HepG2 (cell line): ENCODE results near the gene NMT2. TPM values are rescaled to one million over a fixed set of nuclear protein-coding genes. Genes with fewer than 3 reads are reported as not detected.

Experiments used
- ATAC-seq: fragments of 200-7000 bp; cut with Tn5 transposase; 3 replicates; pipeline ENCODE4 v1.9.1; 2020; ENCODE audit warnings: mild to moderate bottlenecking, moderate library complexity
- BruUV-seq: library from RNA; stranded (reverse); fragments of 400-500 nt; replicated peaks from 2 replicates; lab custom pipeline; 2021; lab: Mats Ljungman, UMichigan
- CTCF ChIA-PET: fragments of 300-600 bp; formaldehyde crosslinking; extraction: SDS; loops from one replicate; lab custom pipeline; 2021; ENCODE audit warnings: low total read pairs, inconsistent platforms, low intra/inter-chr PET ratio; lab: Yijun Ruan, JAX
- POLR2A ChIA-PET: fragments of 350-600 bp; sonication (Branson Sonifier 250); formaldehyde crosslinking; loops from one replicate; lab custom pipeline; 2020; ENCODE audit warnings: antibody characterized with exemption, inconsistent platforms; lab: Yijun Ruan, JAX
- DNase-seq: peaks from one replicate; pipeline ENCODE4 v3.0.0-alpha.2; 2015; ENCODE audit warnings: low spot score
- FAIRE-seq: peaks from 3 replicates; lab custom pipeline; 2011; peaks lifted over from hg19 to GRCh38; lab: Jason Lieb, UNC
- H2AFZ ChIP-seq: one replicate; pipeline ENCODE4 v1.6.1; 2011; ENCODE audit warnings: low read length, inconsistent platforms
- H3K27ac ChIP-seq: fragments of 300-600 bp; 3 replicates; pipeline ENCODE4 v1.8.0; 2011; ENCODE audit warnings: mixed run types, mild to moderate bottlenecking, mixed read lengths, low read length, inconsistent platforms; ENCODE audit not compliant: insufficient read depth; ENCODE audit errors: extremely low read length
- H3K27me3 ChIP-seq, 2 experiments: fragments of 200-600 bp in 1 of 2; 2 replicates in 1 of 2; 3 replicates in 1 of 2; pipeline versions ENCODE4 v1.6.0 to v1.8.0; 2011; ENCODE audit warnings: low read length in 2 of 2, mild to moderate bottlenecking in 2 of 2, moderate library complexity in 2 of 2, inconsistent platforms in 1 of 2; ENCODE audit not compliant: insufficient read depth in 2 of 2, control insufficient read depth in 1 of 2
- H3K36me3 ChIP-seq, 2 experiments: fragments of 200-600 bp in 1 of 2; replicated peaks in 1 of 2; 2 replicates in 1 of 2; 3 replicates in 1 of 2; pipeline versions ENCODE4 v1.5.1 to v1.8.0; 2011; ENCODE audit warnings: low read length in 2 of 2, inconsistent platforms in 1 of 2; ENCODE audit not compliant: insufficient read depth in 2 of 2, control insufficient read depth in 1 of 2
- H3K4me1 ChIP-seq: 2 replicates; pipeline ENCODE4 v1.5.1; 2012; ENCODE audit warnings: low read length, inconsistent platforms; ENCODE audit not compliant: insufficient read depth
- H3K4me2 ChIP-seq: 2 replicates; pipeline ENCODE4 v1.6.0; 2011; ENCODE audit warnings: low read depth, low read length, inconsistent platforms
- H3K4me3 ChIP-seq, 3 experiments: fragments of 200-600 bp in 1 of 3; sonication (generic), shearing (Covaris generic) in 1 of 3; replicated peaks in 1 of 3; 2 replicates each; pipeline ENCODE4 v1.5.1; 2011 to 2016; ENCODE audit warnings: low read length in 3 of 3, inconsistent platforms in 2 of 3, low read depth in 2 of 3, mild to moderate bottlenecking in 2 of 3, control low read depth in 1 of 3, mixed read lengths in 1 of 3; ENCODE audit not compliant: insufficient read depth in 1 of 3
- H3K79me2 ChIP-seq: one replicate; pipeline ENCODE4 v1.6.1; 2011; ENCODE audit warnings: low read length, inconsistent platforms; ENCODE audit not compliant: insufficient read depth
- H3K9ac ChIP-seq: 2 replicates; pipeline ENCODE4 v1.6.0; 2011; ENCODE audit warnings: mild to moderate bottlenecking, low read depth, low read length, inconsistent platforms; ENCODE audit not compliant: insufficient read depth
- H3K9me3 ChIP-seq: 2 replicates; pipeline ENCODE4 v1.5.1; 2012; ENCODE audit warnings: mild to moderate bottlenecking, low read length
- H4K20me1 ChIP-seq: 2 replicates; pipeline ENCODE4 v1.6.0; 2011; ENCODE audit warnings: inconsistent platforms, mild to moderate bottlenecking, low read length, moderate library complexity; ENCODE audit not compliant: insufficient read depth
- ARID3A ChIP-seq: IDR thresholded peaks from 2 replicates; pipeline ENCODE4 v1.6.1; 2012; ENCODE audit warnings: low read depth, low read length, improper control_type of control experiment
- ATRX ChIP-seq: sonication (generic); formaldehyde crosslinking; IDR thresholded peaks from 2 replicates; pipeline ENCODE4 v1.4.0; 2020; ENCODE audit warnings: missing genetic modification reagents, borderline replicate concordance
- CEBPB ChIP-seq: IDR thresholded peaks from 2 replicates; pipeline ENCODE4 v1.6.1; 2011; ENCODE audit warnings: low read depth, low read length, improper control_type of control experiment, borderline replicate concordance
- CREB3 ChIP-seq: sonication (generic); formaldehyde crosslinking; IDR thresholded peaks from 2 replicates; pipeline ENCODE4 v1.5.0; 2020; ENCODE audit warnings: missing genetic modification reagents
- HINFP ChIP-seq: sonication (generic); formaldehyde crosslinking; IDR thresholded peaks from 2 replicates; pipeline ENCODE4 v1.4.0; 2020; ENCODE audit warnings: low read depth, mild to moderate bottlenecking, missing genetic modification reagents
- LCORL ChIP-seq, 2 experiments: fragments of 450-650 bp in 1 of 2; sonication (generic) in 1 of 2; formaldehyde crosslinking in 1 of 2; IDR thresholded peaks; 2 replicates each; pipeline versions ENCODE4 v1.5.0 to v1.6.1; 2017 to 2020; ENCODE audit warnings: antibody characterized with exemption in 1 of 2, missing genetic modification reagents in 1 of 2
- MEIS2 ChIP-seq: sonication (generic); formaldehyde crosslinking; IDR thresholded peaks from 2 replicates; pipeline ENCODE4 v1.9.0; 2021; ENCODE audit warnings: mild to moderate bottlenecking, missing genetic modification reagents
- PLRG1 ChIP-seq: fragments of 450-650 bp; conservative IDR thresholded peaks from 2 replicates; pipeline ENCODE4 v1.6.1; 2016
- RARG ChIP-seq: sonication (generic); formaldehyde crosslinking; IDR thresholded peaks from 2 replicates; pipeline ENCODE4 v1.4.0; 2020; ENCODE audit warnings: low read depth, mild to moderate bottlenecking, missing genetic modification reagents
- SP140L ChIP-seq: sonication (generic); formaldehyde crosslinking; IDR thresholded peaks from 2 replicates; pipeline ENCODE4 v1.4.0; 2020; ENCODE audit warnings: missing genetic modification reagents, borderline replicate concordance
- SRSF1 ChIP-seq: fragments of 200-400 bp; formaldehyde crosslinking; optimal IDR thresholded peaks from 2 replicates; pipeline ENCODE3; 2017; ENCODE audit warnings: mild to moderate bottlenecking, low read depth, low read length, moderate library complexity
- ZBTB4 ChIP-seq: sonication (generic); formaldehyde crosslinking; IDR thresholded peaks from 2 replicates; pipeline ENCODE4 v1.4.0; 2020; ENCODE audit warnings: missing genetic modification reagents, mild to moderate bottlenecking, borderline replicate concordance
- ZKSCAN1 ChIP-seq: fragments of 150-350 bp; IDR thresholded peaks from 2 replicates; pipeline ENCODE4 v1.6.1; 2014; ENCODE audit warnings: low read length
- ZNF335 ChIP-seq: sonication (generic); formaldehyde crosslinking; IDR thresholded peaks from 2 replicates; pipeline ENCODE4 v1.4.0; 2020; ENCODE audit warnings: missing genetic modification reagents
- ZNF883 ChIP-seq: sonication (generic); formaldehyde crosslinking; IDR thresholded peaks from 2 replicates; pipeline ENCODE4 v1.5.1; 2020; ENCODE audit warnings: mild to moderate bottlenecking, missing genetic modification reagents; ENCODE audit errors: not compliant biosample characterization
- ZSCAN20 ChIP-seq: sonication (generic); formaldehyde crosslinking; IDR thresholded peaks from 2 replicates; pipeline ENCODE4 v1.4.0; 2020; ENCODE audit warnings: missing genetic modification reagents, mild to moderate bottlenecking, borderline replicate concordance
- WGBS: methylation state at CpG from one replicate; pipeline ENCODE4 v1.1.6; 2017; ENCODE audit warnings: low lambda C conversion rate; 5-methylcytosine and 5-hydroxymethylcytosine counted together
- in situ Hi-C: cut with HindIII; loops from 2 replicates; pipeline ENCODE4 v1.10.0; 2017; ENCODE audit warnings: low pct_unique_long_range_greater_than_20kb; ENCODE audit not compliant: extremely low pct_ligation_motif_present
- intact Hi-C: fragments of 100-400 bp; cut with micrococcal nuclease; formaldehyde crosslinking; loops from one replicate; pipeline ENCODE4 v1.10.0; 2022; ENCODE audit not compliant: unreplicated experiment
- polyA plus RNA-seq, 8 experiments: library from polyadenylated mRNA; depleted of rRNA in 3 of 8; stranded (reverse) in 7 of 8; unstranded in 1 of 8; fragments of >200 nt; fragmentation: Illumina TruSeq in 4 of 8; extraction: Trizol in 4 of 8; gene quantifications; 2 replicates each; pipeline versions ENCODE4 v1.2.1 to v1.2.3, GENCODE V29; 2011 to 2016; ENCODE audit warnings: low read depth in 4 of 8, missing spikeins in 1 of 8, mixed read lengths in 1 of 8; ENCODE audit not compliant: insufficient read depth in 1 of 8
- total RNA-seq, 5 experiments: library from RNA; depleted of rRNA; stranded (reverse); fragments of >200 nt; fragmentation: Illumina TruSeq; extraction: Trizol; gene quantifications; 2 replicates each; pipeline ENCODE4 v1.2.3, GENCODE V29; 2016; ENCODE audit warnings: low read depth in 1 of 5

The NMT2 gene
- total and polyA plus RNA-seq, 2 of the 13 experiments (the other 11 are each of a cell fraction or from before 2014, with no cell fraction given): 10.1 to 23.8 TPM

GRCh38 chr10:15169555-15170401 lies 1.3 kb upstream of the NMT2 start:
- ChIA-PET CTCF (no interaction called here), POLR2A (interaction anchor here (1.1 to 2.3 kb wide), 6 partner anchors 8 to 292 kb away, joined by 3 to 17 read pairs (median 8); partner anchors contain the start of gene SUV39H2)
- H2AFZ ChIP-seq: peak overlapping the region; percentile 62
- TF ChIP-seq ATRX (CRISPR knock-in tag) (no peak), ZBTB4 (CRISPR knock-in tag) (no peak), ZNF883 (CRISPR knock-in tag) (peak; percentile 27), CREB3 (CRISPR knock-in tag) (no peak), SRSF1 (no peak), SP140L (no peak), ARID3A (no peak), HINFP (CRISPR knock-in tag) (no peak), LCORL (IDR thresholded peaks at IDR 0.05) (no peak), LCORL (CRISPR knock-in tag; IDR thresholded peaks at IDR 0.05) (no peak), CEBPB (no peak), MEIS2 (no peak), PLRG1 (no peak), RARG (no peak), ZKSCAN1 (no peak), ZNF335 (no peak), ZSCAN20 (CRISPR knock-in tag) (no peak)

More at GRCh38 chr10:15169555-15170401, 1.3 kb upstream of the NMT2 start:
- 3% methylated on average over 16 of the region's 16 CpGs for WGBS
- Histone ChIP-seq H3K27me3 (no peaks in the 10 kb centered on the region), H3K4me3 (peak overlapping the region; percentile 62 to 65 (median 62)), H4K20me1 (no peaks in the 10 kb centered on the region), H3K79me2 (peaks cover 32% of the 10 kb centered on the region), H3K27ac (peak overlapping the region; percentile 26), H3K4me2 (peak overlapping the region; percentile 86), H3K4me1 (peaks cover 41% of the 10 kb centered on the region), H3K9me3 (no peaks in the 10 kb centered on the region), H3K9ac (peak overlapping the region; percentile 33), H3K36me3 (no peaks in the 10 kb centered on the region)
- DNase-seq (peak; percentile 29), FAIRE-seq (peak; percentile 8), ATAC-seq (peak; percentile 47)
- intact Hi-C loops (loop anchor here (10.0 kb wide), 3 partner anchors 65 to 175 kb away; no protein-coding TSS in a partner anchor), in situ Hi-C loops (no loop called here)
- BruUV-seq: no TSS peak
